ENCODE data around the gene NIPAL3.

GRCh38 chr1:24465638-24466037 lies 50.0 kb downstream of the NIPAL3 start:
- TF ChIP-seq POLR2A (IDR thresholded peaks at IDR 0.05), result no peak
- no peak for TF ChIP-seq CTCF (IDR thresholded peaks at IDR 0.05)
